H9 (cell line): ENCODE results near the gene C17orf114.

ENCODE experiments used
- DNase-seq: peaks from one replicate; pipeline ENCODE4 v3.0.0-alpha.2; 2017
- H2AFZ ChIP-seq: one replicate; pipeline ENCODE4 v1.6.1; 2013; ENCODE audit warnings: mild to moderate bottlenecking, low read length, control low read depth, moderate library complexity
- H2AK5ac ChIP-seq: 2 replicates; pipeline ENCODE4 v1.6.1; 2013; ENCODE audit warnings: low read length, control low read depth, mixed read lengths; ENCODE audit not compliant: insufficient read length
- H2BK120ac ChIP-seq: one replicate; pipeline ENCODE4 v1.6.1; 2013; ENCODE audit warnings: low read depth, mild to moderate bottlenecking, low read length, control low read depth, inconsistent platforms; ENCODE audit not compliant: poor library complexity, severe bottlenecking
- H2BK12ac ChIP-seq: 2 replicates; pipeline ENCODE4 v1.6.1; 2013; ENCODE audit warnings: low read length, control low read depth, mixed read lengths, low read depth; ENCODE audit not compliant: insufficient read length
- H2BK15ac ChIP-seq: 2 replicates; pipeline ENCODE4 v1.6.1; 2013; ENCODE audit warnings: low read depth, low read length, control low read depth
- H2BK20ac ChIP-seq: one replicate; pipeline ENCODE4 v1.6.1; 2013; ENCODE audit warnings: low read depth, mild to moderate bottlenecking, low read length, control low read depth, inconsistent platforms; ENCODE audit not compliant: poor library complexity, severe bottlenecking
- H2BK5ac ChIP-seq: 2 replicates; pipeline ENCODE4 v1.6.1; 2013; ENCODE audit warnings: low read length, control low read depth, mixed read lengths; ENCODE audit not compliant: insufficient read length
- H3K14ac ChIP-seq: 2 replicates; pipeline ENCODE4 v1.6.1; 2013; ENCODE audit warnings: low read length, control low read depth; ENCODE audit not compliant: insufficient read depth
- H3K18ac ChIP-seq: 2 replicates; pipeline ENCODE4 v1.6.1; 2013; ENCODE audit warnings: low read depth, mild to moderate bottlenecking, mixed read lengths, low read length, control low read depth; ENCODE audit not compliant: insufficient read length
- H3K23ac ChIP-seq: 2 replicates; pipeline ENCODE4 v1.6.1; 2013; ENCODE audit warnings: low read length, control low read depth, mixed read lengths, low read depth; ENCODE audit not compliant: insufficient read length
- H3K23me2 ChIP-seq: 2 replicates; pipeline ENCODE4 v1.6.1; 2013; ENCODE audit warnings: low read depth, mild to moderate bottlenecking, mixed read lengths, low read length, control low read depth; ENCODE audit not compliant: insufficient read length, poor library complexity, severe bottlenecking
- H3K27ac ChIP-seq: 2 replicates; pipeline ENCODE4 v1.5.1; 2013; ENCODE audit warnings: low read length, control low read depth, mixed read lengths, low read depth; ENCODE audit not compliant: insufficient read length
- H3K27me3 ChIP-seq: 2 replicates; pipeline ENCODE4 v1.6.1; 2013; ENCODE audit warnings: low read length, control low read depth, inconsistent platforms; ENCODE audit not compliant: insufficient read depth
- H3K4ac ChIP-seq: 2 replicates; pipeline ENCODE4 v1.6.1; 2013; ENCODE audit warnings: low read depth, mild to moderate bottlenecking, control low read depth, inconsistent platforms, low read length, moderate library complexity
- H3K4me1 ChIP-seq: 2 replicates; pipeline ENCODE4 v1.6.1; 2013; ENCODE audit warnings: low read length, control low read depth, inconsistent platforms; ENCODE audit not compliant: insufficient read depth
- H3K4me2 ChIP-seq: 2 replicates; pipeline ENCODE4 v1.6.1; 2013; ENCODE audit warnings: low read length, control low read depth, mixed read lengths; ENCODE audit not compliant: insufficient read length, insufficient read depth
- H3K56ac ChIP-seq: 2 replicates; pipeline ENCODE4 v1.6.1; 2013; ENCODE audit warnings: low read depth, mild to moderate bottlenecking, mixed read lengths, low read length, control low read depth; ENCODE audit not compliant: insufficient read length
- H3K79me1 ChIP-seq: 2 replicates; pipeline ENCODE4 v1.6.1; 2013; ENCODE audit warnings: low read depth, mild to moderate bottlenecking, moderate library complexity, low read length, control low read depth, inconsistent platforms; ENCODE audit not compliant: insufficient read depth, poor library complexity, severe bottlenecking
- H3K79me2 ChIP-seq: 2 replicates; pipeline ENCODE4 v1.6.1; 2013; ENCODE audit warnings: low read length, control low read depth, inconsistent platforms; ENCODE audit not compliant: insufficient read depth
- H3K9ac ChIP-seq: 2 replicates; pipeline ENCODE4 v1.6.1; 2013; ENCODE audit warnings: low read length, control low read depth, mixed read lengths; ENCODE audit not compliant: insufficient read length; ENCODE audit errors: extremely low read depth
- H3K9me3 ChIP-seq: one replicate; pipeline ENCODE4 v1.6.1; 2013; ENCODE audit warnings: low read depth, low read length, inconsistent platforms; ENCODE audit not compliant: control insufficient read depth
- H3T11ph ChIP-seq: one replicate; pipeline ENCODE4 v1.6.1; 2013; ENCODE audit warnings: mild to moderate bottlenecking, low read length, control low read depth, inconsistent platforms
- H4K20me1 ChIP-seq: one replicate; pipeline ENCODE4 v1.6.1; 2013; ENCODE audit not compliant: control insufficient read depth, insufficient read length, insufficient read depth
- H4K5ac ChIP-seq: 2 replicates; pipeline ENCODE4 v1.6.1; 2013; ENCODE audit warnings: low read depth, mild to moderate bottlenecking, mixed read lengths, low read length, control low read depth; ENCODE audit not compliant: insufficient read length
- H4K8ac ChIP-seq: replicated peaks from 2 replicates; pipeline ENCODE4 v1.6.1; 2013; ENCODE audit warnings: low read length, control low read depth, mixed read lengths, low read depth; ENCODE audit not compliant: insufficient read length
- H4K91ac ChIP-seq: 2 replicates; pipeline ENCODE4 v1.6.1; 2013; ENCODE audit warnings: low read depth, mild to moderate bottlenecking, moderate library complexity, mixed read lengths, low read length, control low read depth; ENCODE audit not compliant: insufficient read length
- H3K27ac Mint-ChIP-seq, 3 experiments: 2 replicates in 2 of 3; 3 replicates in 1 of 3; pipeline ENCODE4 v1.8.0; 2020 to 2021; ENCODE audit warnings: mixed read lengths in 3 of 3, mild to moderate bottlenecking in 1 of 3, moderate library complexity in 1 of 3
- H3K27me3 Mint-ChIP-seq: 2 replicates; pipeline ENCODE4 v1.8.0; 2021; ENCODE audit warnings: low read depth, mild to moderate bottlenecking, moderate library complexity, mixed read lengths
- H3K36me3 Mint-ChIP-seq, 3 experiments: 2 replicates in 2 of 3; 3 replicates in 1 of 3; pipeline ENCODE4 v1.8.0; 2020 to 2021; ENCODE audit warnings: low read depth in 3 of 3, mixed read lengths in 3 of 3; ENCODE audit not compliant: insufficient read depth in 1 of 3
- H3K4me1 Mint-ChIP-seq, 2 experiments: 2 replicates each; pipeline ENCODE4 v1.8.0; 2020; ENCODE audit warnings: mixed read lengths in 2 of 2
- H3K4me3 Mint-ChIP-seq, 2 experiments: 2 replicates in 1 of 2; 3 replicates in 1 of 2; pipeline ENCODE4 v1.8.0; 2020 to 2021; ENCODE audit warnings: mild to moderate bottlenecking in 2 of 2, mixed read lengths in 2 of 2, moderate library complexity in 1 of 2
- H3K9me3 Mint-ChIP-seq, 2 experiments: 2 replicates in 1 of 2; 3 replicates in 1 of 2; pipeline ENCODE4 v1.8.0; 2020; ENCODE audit warnings: mild to moderate bottlenecking in 2 of 2, mixed read lengths in 2 of 2, moderate library complexity in 1 of 2
- WGBS: extraction: QIAGEN DNeasy Blood & Tissue Kit; methylation state at CpG from one replicate; pipeline ENCODE4 v1.1.7; 2013; ENCODE audit warnings: missing lambda C conversion rate, low lambda C conversion rate, mixed read lengths; ENCODE audit not compliant: insufficient read length; ENCODE audit errors: extremely low coverage; 5-methylcytosine and 5-hydroxymethylcytosine counted together
- TF ChIP-seq, protein P1 (sequence below): fragments of 200-600 bp; sonication (generic); conservative IDR thresholded peaks from 3 replicates; pipeline ENCODE4 v1.8.0; 2021; ENCODE audit warnings: antibody characterized with exemption, mild to moderate bottlenecking

The C17orf114 gene

DNA sequence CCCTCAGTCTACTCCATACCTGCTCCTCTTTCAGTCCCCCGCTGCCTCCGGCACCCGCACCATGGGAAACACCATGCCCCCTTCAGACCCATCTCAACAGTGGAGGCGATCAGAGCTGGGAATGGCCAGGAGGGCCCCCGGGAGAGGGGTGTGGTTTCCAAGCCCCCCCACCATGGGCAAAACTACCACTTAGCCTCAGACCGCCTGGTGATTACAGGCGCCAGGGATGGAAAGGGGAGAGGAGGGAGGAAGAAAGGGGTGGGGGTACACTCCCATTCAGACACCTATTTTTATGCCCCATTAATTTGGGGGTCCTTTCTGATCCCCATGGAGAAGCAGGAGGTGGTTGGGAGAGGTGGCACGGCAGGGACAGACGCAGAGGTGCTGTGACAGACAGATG lies at the start of gene C17orf114:
C17orf114 (minus strand) TSS at position 101 of the 400 bp plus-strand sequence.
- Histone ChIP-seq H3K79me2 (no peaks in the 10 kb centered on the region), H2BK120ac (no peak within 1 kb of the TSS), H3K56ac (no peak within 1 kb of the TSS), H2BK20ac (no peak within 1 kb of the TSS), H3K27ac (no peak within 1 kb of the TSS), H3K4me2 (no peak within 1 kb of the TSS), H3K23ac (no peak within 1 kb of the TSS), H3K23me2 (no peaks in the 10 kb centered on the region), H3K9ac (no peak within 1 kb of the TSS), H3K4ac (no peak within 1 kb of the TSS), H2AFZ (no peak within 1 kb of the TSS), H3K79me1 (no peaks in the 10 kb centered on the region), H2BK5ac (no peak within 1 kb of the TSS), H3K27me3 (no peaks in the 10 kb centered on the region), H3K18ac (no peak within 1 kb of the TSS), H4K20me1 (no peaks in the 10 kb centered on the region), H3T11ph (no peak within 1 kb of the TSS), H3K9me3 (no peaks in the 10 kb centered on the region), H2AK5ac (no peak within 1 kb of the TSS), H3K4me1 (no peaks in the 10 kb centered on the region), H4K5ac (no peak within 1 kb of the TSS), H2BK12ac (no peak within 1 kb of the TSS), H2BK15ac (no peak within 1 kb of the TSS), H4K91ac (no peak within 1 kb of the TSS), H4K8ac (no peak within 1 kb of the TSS), H3K14ac (no peak within 1 kb of the TSS)
- Mint-ChIP-seq H3K27me3 (no peaks in the 10 kb centered on the region; the same call in 1 of the 2 replicates), H3K4me1 (peaks cover 4 to 12% of the 10 kb centered on the region in 2 experiments), H3K27ac (peak within 1 kb of the TSS in 2 of 3 experiments; percentile 37 to 45; a peak in 2 of 7 replicates), H3K36me3 (peaks cover 13 to 17% (median 15%) of the 10 kb centered on the region in 3 experiments; a peak in 6 of 7 replicates), H3K4me3 (no peak within 1 kb of the TSS), H3K9me3 (no peaks in the 10 kb centered on the region)
- TF ChIP-seq, protein P1, sequence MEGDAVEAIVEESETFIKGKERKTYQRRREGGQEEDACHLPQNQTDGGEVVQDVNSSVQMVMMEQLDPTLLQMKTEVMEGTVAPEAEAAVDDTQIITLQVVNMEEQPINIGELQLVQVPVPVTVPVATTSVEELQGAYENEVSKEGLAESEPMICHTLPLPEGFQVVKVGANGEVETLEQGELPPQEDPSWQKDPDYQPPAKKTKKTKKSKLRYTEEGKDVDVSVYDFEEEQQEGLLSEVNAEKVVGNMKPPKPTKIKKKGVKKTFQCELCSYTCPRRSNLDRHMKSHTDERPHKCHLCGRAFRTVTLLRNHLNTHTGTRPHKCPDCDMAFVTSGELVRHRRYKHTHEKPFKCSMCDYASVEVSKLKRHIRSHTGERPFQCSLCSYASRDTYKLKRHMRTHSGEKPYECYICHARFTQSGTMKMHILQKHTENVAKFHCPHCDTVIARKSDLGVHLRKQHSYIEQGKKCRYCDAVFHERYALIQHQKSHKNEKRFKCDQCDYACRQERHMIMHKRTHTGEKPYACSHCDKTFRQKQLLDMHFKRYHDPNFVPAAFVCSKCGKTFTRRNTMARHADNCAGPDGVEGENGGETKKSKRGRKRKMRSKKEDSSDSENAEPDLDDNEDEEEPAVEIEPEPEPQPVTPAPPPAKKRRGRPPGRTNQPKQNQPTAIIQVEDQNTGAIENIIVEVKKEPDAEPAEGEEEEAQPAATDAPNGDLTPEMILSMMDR, result no peak
- WGBS, result no CpG with 5 or more reads among the region's 9 CpGs
- no peak for DNase-seq
